22Rv1 (cell line): ENCODE data around the gene LETM1.

Source experiments
- ZFX ChIP-seq: fragments of 450-650 bp; IDR thresholded peaks from 2 replicates; pipeline ENCODE4 v1.6.1; 2017; ENCODE audit warnings: antibody characterized with exemption, borderline replicate concordance
- TF ChIP-seq, protein P1 (sequence below): fragments of 450-650 bp; IDR thresholded peaks from 2 replicates; pipeline ENCODE4 v1.5.1; 2017; ENCODE audit warnings: mild to moderate bottlenecking

DNA sequence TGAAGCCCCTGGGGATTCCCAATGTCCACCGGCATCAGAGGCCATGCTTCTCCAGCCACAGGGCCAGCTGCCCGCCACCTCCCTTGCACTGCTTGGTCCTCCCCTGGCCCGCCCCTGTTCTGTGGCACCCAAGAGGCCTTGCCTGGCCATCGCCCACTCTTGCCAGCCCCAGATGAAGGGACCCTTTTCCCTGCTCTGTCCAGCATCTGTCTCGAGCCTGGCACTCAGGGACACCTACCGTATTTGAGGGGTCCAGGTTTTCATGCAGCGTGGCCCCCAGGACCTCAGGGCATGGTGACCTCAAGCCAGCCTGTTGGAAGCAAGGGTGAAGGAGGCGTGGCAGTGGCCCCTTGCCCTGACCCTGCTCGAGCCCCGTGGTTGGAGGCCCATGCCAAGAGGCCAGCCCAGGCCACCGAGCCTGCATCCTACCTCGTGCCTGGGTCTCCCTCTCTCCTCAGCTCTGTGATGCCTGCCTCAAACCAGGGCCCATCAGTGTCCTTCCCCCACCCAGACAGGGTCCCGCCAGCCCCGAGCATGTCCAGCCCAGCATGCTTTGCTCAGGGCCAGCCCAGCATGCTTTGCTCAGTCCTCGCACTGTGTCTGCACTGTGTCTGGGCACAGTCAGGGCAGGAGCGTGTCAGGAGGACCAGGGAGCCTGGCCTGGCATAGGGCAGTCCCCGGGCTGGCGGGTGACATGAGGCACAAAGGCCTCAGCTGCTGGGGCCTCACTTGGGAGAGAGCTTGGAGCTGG, 77.1 kb downstream of the LETM1 start:
- TF ChIP-seq, protein P1, sequence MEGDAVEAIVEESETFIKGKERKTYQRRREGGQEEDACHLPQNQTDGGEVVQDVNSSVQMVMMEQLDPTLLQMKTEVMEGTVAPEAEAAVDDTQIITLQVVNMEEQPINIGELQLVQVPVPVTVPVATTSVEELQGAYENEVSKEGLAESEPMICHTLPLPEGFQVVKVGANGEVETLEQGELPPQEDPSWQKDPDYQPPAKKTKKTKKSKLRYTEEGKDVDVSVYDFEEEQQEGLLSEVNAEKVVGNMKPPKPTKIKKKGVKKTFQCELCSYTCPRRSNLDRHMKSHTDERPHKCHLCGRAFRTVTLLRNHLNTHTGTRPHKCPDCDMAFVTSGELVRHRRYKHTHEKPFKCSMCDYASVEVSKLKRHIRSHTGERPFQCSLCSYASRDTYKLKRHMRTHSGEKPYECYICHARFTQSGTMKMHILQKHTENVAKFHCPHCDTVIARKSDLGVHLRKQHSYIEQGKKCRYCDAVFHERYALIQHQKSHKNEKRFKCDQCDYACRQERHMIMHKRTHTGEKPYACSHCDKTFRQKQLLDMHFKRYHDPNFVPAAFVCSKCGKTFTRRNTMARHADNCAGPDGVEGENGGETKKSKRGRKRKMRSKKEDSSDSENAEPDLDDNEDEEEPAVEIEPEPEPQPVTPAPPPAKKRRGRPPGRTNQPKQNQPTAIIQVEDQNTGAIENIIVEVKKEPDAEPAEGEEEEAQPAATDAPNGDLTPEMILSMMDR: no peak
- no peak for TF ChIP-seq ZFX
